Caco-2 (cell line): ENCODE results near the gene MST1R. TPM values are rescaled to one million over a fixed set of nuclear protein-coding genes. Genes with fewer than 3 reads are reported as not detected.

Source experiments
- BruUV-seq: library from RNA; stranded (reverse); fragments of 400-500 nt; replicated peaks from 2 replicates; lab custom pipeline; 2021; lab: Mats Ljungman, UMichigan
- CTCF ChIA-PET: fragments of 300-600 bp; sonication (Branson Sonifier 250); formaldehyde crosslinking; loops from one replicate; lab custom pipeline; 2022; ENCODE audit warnings: antibody characterized with exemption; lab: Charles Lee
- POLR2A ChIA-PET: fragments of 300-600 bp; sonication (Branson Sonifier 250); formaldehyde crosslinking; loops from one replicate; lab custom pipeline; 2022; ENCODE audit warnings: antibody characterized with exemption; lab: Charles Lee
- DNase-seq, 2 experiments: peaks; one replicate each; pipeline versions ENCODE4 v3.0.0 to v3.0.0-alpha.2; 2020 to 2022
- H3K27me3 ChIP-seq: replicated peaks from 2 replicates; pipeline ENCODE4 v1.6.0; 2011; ENCODE audit warnings: low read length; ENCODE audit not compliant: control insufficient read depth, insufficient read depth
- H3K36me3 ChIP-seq: 2 replicates; pipeline ENCODE4 v1.5.1; 2011; ENCODE audit warnings: low read length; ENCODE audit not compliant: control insufficient read depth, insufficient read depth
- H3K4me1 ChIP-seq: fragments of 250-450 bp; sonication (Bioruptor Pico); 2 replicates; pipeline ENCODE4 v1.5.1; 2020; ENCODE audit warnings: mild to moderate bottlenecking
- H3K4me3 ChIP-seq: 2 replicates; pipeline ENCODE4 v1.5.1; 2011; ENCODE audit warnings: low read depth, mild to moderate bottlenecking, control low read depth, low read length
- H3K9me3 ChIP-seq: fragments of 250-450 bp; sonication (Bioruptor Pico); 2 replicates; pipeline ENCODE4 v1.5.1; 2020; ENCODE audit warnings: mild to moderate bottlenecking, moderate library complexity
- H3K27ac Mint-ChIP-seq: one replicate; pipeline ENCODE4 v1.8.0; 2022; ENCODE audit warnings: mixed read lengths; ENCODE audit not compliant: unreplicated experiment
- H3K27me3 Mint-ChIP-seq: one replicate; pipeline ENCODE4 v1.8.0; 2022; ENCODE audit warnings: mixed read lengths; ENCODE audit not compliant: insufficient read depth, unreplicated experiment
- H3K36me3 Mint-ChIP-seq: one replicate; pipeline ENCODE4 v1.8.0; 2022; ENCODE audit warnings: mild to moderate bottlenecking, mixed read lengths; ENCODE audit not compliant: insufficient read depth, unreplicated experiment
- H3K4me1 Mint-ChIP-seq: one replicate; pipeline ENCODE4 v1.8.0; 2022; ENCODE audit warnings: low read depth, mixed read lengths; ENCODE audit not compliant: unreplicated experiment
- H3K4me3 Mint-ChIP-seq: one replicate; pipeline ENCODE4 v1.8.0; 2022; ENCODE audit warnings: mild to moderate bottlenecking, moderate library complexity, mixed read lengths; ENCODE audit not compliant: unreplicated experiment
- H3K9me3 Mint-ChIP-seq: one replicate; pipeline ENCODE4 v1.8.0; 2022; ENCODE audit warnings: mixed read lengths; ENCODE audit not compliant: unreplicated experiment
- intact Hi-C: fragments of 100-400 bp; cut with micrococcal nuclease; formaldehyde crosslinking; loops from one replicate; pipeline ENCODE4 v1.10.0; 2022; ENCODE audit not compliant: unreplicated experiment
- total RNA-seq: library from RNA; stranded (reverse); gene quantifications from 2 replicates; pipeline ENCODE4 v1.2.3, GENCODE V29; 2022
- TF ChIP-seq, protein P1 (sequence below), 2 experiments: fragments of 200-600 bp in 1 of 2; IDR thresholded peaks; 1 replicate in 1 of 2; 2 replicates in 1 of 2; pipeline versions ENCODE4 v1.5.1 to v1.8.0; 2011 to 2022; ENCODE audit warnings: antibody characterized with exemption in 1 of 2, control low read depth in 1 of 2, inconsistent platforms in 1 of 2, low read depth in 1 of 2, low read length in 1 of 2, mild to moderate bottlenecking in 1 of 2, moderate library complexity in 1 of 2; ENCODE audit not compliant: insufficient read depth in 1 of 2, severe bottlenecking in 1 of 2, unreplicated experiment in 1 of 2

MST1R gene
- total RNA-seq, 1 experiment from 2014 or later = 11.8 TPM

DNA sequence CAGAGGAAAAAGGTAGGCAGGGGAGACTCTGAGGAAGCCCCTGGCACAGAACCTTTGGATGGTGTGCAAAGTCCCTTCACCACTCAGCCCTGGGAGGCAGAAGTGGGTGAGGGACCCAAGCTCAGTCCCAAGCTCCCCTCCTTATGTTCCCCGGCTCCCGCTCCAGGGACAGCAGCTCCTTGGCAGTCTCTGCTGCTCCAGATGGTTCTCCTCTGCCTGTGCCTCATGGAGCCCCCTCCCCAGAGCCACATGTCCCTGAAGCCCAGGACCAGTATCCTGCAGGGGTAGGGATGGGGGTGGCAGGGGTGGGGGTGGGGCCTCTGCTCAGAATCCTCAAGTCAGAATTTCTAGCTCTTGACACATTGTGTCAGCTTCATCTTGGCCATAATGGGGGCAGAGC, 26.0 kb downstream of the MST1R start:
- peaks cover 13% of the 10 kb centered on the region for H3K4me1 Mint-ChIP-seq
- CTCF ChIA-PET = interaction anchor here (0.6 to 0.7 kb wide), 2 partner anchors 25 to 1514 kb away, joined by 6 to 8 read pairs; no protein-coding TSS in a partner anchor
- H3K4me1 ChIP-seq = peaks cover 50% of the 10 kb centered on the region
- no peak overlapping the region for H3K27ac Mint-ChIP-seq
- no peaks in the 10 kb centered on the region for H3K36me3 Mint-ChIP-seq
- intact Hi-C loops = no loop called here
- no peaks in the 10 kb centered on the region for H3K9me3 Mint-ChIP-seq
- H3K4me3 Mint-ChIP-seq = no peak overlapping the region
- TF ChIP-seq, protein P1, sequence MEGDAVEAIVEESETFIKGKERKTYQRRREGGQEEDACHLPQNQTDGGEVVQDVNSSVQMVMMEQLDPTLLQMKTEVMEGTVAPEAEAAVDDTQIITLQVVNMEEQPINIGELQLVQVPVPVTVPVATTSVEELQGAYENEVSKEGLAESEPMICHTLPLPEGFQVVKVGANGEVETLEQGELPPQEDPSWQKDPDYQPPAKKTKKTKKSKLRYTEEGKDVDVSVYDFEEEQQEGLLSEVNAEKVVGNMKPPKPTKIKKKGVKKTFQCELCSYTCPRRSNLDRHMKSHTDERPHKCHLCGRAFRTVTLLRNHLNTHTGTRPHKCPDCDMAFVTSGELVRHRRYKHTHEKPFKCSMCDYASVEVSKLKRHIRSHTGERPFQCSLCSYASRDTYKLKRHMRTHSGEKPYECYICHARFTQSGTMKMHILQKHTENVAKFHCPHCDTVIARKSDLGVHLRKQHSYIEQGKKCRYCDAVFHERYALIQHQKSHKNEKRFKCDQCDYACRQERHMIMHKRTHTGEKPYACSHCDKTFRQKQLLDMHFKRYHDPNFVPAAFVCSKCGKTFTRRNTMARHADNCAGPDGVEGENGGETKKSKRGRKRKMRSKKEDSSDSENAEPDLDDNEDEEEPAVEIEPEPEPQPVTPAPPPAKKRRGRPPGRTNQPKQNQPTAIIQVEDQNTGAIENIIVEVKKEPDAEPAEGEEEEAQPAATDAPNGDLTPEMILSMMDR (IDR thresholded peaks at IDR 0.05; ENCODE audit: insufficient read depth in 1 of 2, low read depth in 1 of 2, low read length in 1 of 2, severe bottlenecking in 1 of 2, unreplicated experiment in 1 of 2) = no peak
- no peak overlapping the region for H3K4me3 ChIP-seq
- BruUV-seq = no TSS peak
- H3K27me3 ChIP-seq = no peaks in the 10 kb centered on the region
- no peak for DNase-seq
- POLR2A ChIA-PET = no interaction called here
- H3K36me3 ChIP-seq = no peaks in the 10 kb centered on the region
- no peaks in the 10 kb centered on the region for H3K9me3 ChIP-seq
- H3K27me3 Mint-ChIP-seq = no peaks in the 10 kb centered on the region

DNA sequence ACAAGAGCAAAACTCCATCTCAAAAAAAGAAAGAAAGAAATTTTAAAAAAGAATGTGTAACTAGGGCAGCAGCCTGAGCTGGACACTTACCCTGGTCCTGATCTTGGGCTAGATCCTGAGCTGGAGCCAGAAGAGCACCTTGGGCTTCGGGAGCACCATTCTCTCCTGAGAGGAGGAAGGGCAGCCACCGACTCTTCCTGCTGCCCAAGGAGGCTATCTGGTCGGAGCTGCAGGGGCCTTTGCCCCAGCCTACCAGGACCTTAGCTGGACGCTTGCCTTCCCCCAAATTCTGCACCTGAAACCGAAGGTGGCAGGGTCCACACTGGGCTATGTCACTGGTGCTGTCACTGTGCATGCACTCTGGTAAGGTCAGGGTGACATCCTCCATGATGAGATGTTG, 27.1 kb downstream of the MST1R start:
- H3K4me3 ChIP-seq = no peak overlapping the region
- CTCF ChIA-PET = interaction anchor here (0.5 kb wide), 1 partner anchor 199 kb away, joined by 3 read pairs; no protein-coding TSS in a partner anchor
- H3K4me1 Mint-ChIP-seq = peaks cover 14% of the 10 kb centered on the region

DNA sequence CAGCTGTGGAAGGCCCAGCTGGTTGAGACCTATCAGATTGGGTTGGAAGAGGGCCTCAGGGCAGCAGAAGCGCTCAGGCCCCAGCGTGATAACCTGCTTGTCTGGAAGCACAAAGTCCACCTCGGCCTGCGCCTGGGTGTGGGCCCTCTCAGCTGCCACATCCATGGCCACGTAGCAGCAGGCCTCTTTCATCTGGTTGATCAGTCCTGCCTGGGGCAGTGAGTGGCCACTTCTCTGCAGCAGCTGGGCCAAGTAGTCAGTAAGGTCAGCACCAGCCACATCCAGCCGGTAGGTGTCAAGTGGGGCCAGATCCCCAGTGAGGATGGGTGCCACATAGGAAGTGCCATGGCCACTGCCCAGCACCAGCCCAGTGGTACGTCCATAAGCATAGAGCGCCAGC, 30.1 kb downstream of the MST1R start:
- Histone ChIP-seq H3K27me3 (no peaks in the 10 kb centered on the region), H3K36me3 (no peaks in the 10 kb centered on the region), H3K4me3 (no peak overlapping the region), H3K4me1 (peaks cover 39% of the 10 kb centered on the region), H3K9me3 (no peaks in the 10 kb centered on the region)
- peak; percentile 86 to 93 for DNase-seq
- Mint-ChIP-seq H3K27ac (peak overlapping the region; percentile 65), H3K27me3 (no peaks in the 10 kb centered on the region), H3K36me3 (no peaks in the 10 kb centered on the region), H3K4me3 (no peak overlapping the region), H3K9me3 (no peaks in the 10 kb centered on the region), H3K4me1 (peaks cover 13% of the 10 kb centered on the region)
- TF ChIP-seq, protein P1 (IDR thresholded peaks at IDR 0.05; ENCODE audit: insufficient read depth in 1 of 2, low read depth in 1 of 2, low read length in 1 of 2, severe bottlenecking in 1 of 2, unreplicated experiment in 1 of 2) = peak in 1 of 2 experiments; percentile 7
- CTCF ChIA-PET = interaction anchor here (0.6 to 1.5 kb wide), 4 partner anchors 32 to 56 kb away, joined by 3 to 7 read pairs (median 4); no protein-coding TSS in a partner anchor
- intact Hi-C loops = loop anchor here (1.0 kb wide), 3 partner anchors 17 to 33 kb away; partner anchors contain the start of gene TRAIP
- no TSS peak for BruUV-seq
- POLR2A ChIA-PET = interaction anchor here (0.5 to 0.6 kb wide), 2 partner anchors 64 to 107 kb away, joined by 3 to 4 read pairs; no protein-coding TSS in a partner anchor

More for the DNA sequence above, 27.1 kb downstream of the MST1R start:
- H3K36me3 ChIP-seq = no peaks in the 10 kb centered on the region
- BruUV-seq = no TSS peak
- POLR2A ChIA-PET = no interaction called here
- H3K9me3 ChIP-seq = no peaks in the 10 kb centered on the region
- DNase-seq = no peak
- no peak overlapping the region for H3K4me3 Mint-ChIP-seq
- TF ChIP-seq, protein P1 (IDR thresholded peaks at IDR 0.05; ENCODE audit: insufficient read depth in 1 of 2, low read depth in 1 of 2, low read length in 1 of 2, severe bottlenecking in 1 of 2, unreplicated experiment in 1 of 2) = no peak
- H3K27ac Mint-ChIP-seq = no peak overlapping the region
- intact Hi-C loops = no loop called here
- H3K4me1 ChIP-seq = peaks cover 52% of the 10 kb centered on the region
- H3K27me3 Mint-ChIP-seq = no peaks in the 10 kb centered on the region
- H3K36me3 Mint-ChIP-seq = no peaks in the 10 kb centered on the region
- no peaks in the 10 kb centered on the region for H3K27me3 ChIP-seq
- H3K9me3 Mint-ChIP-seq = no peaks in the 10 kb centered on the region
